GM23338 (cell line): ENCODE data around the gene NPHP4. TPM values are rescaled to one million over a fixed set of nuclear protein-coding genes. Genes with fewer than 3 reads are reported as not detected.

Source experiments
- ATAC-seq: fragments of 200-7000 bp; cut with Tn5 transposase; 3 replicates; pipeline ENCODE4 v1.9.1; 2020
- DNase-seq: peaks from one replicate; pipeline ENCODE4 v3.0.0-alpha.2; 2015; ENCODE audit warnings: low spot score
- H2AFZ ChIP-seq: fragments of 200-600 bp; sonication (generic); 2 replicates; pipeline ENCODE4 v1.8.0; 2016; ENCODE audit warnings: antibody characterized with exemption, mild to moderate bottlenecking, moderate library complexity
- H3F3A ChIP-seq: fragments of 200-600 bp; sonication (generic); replicated peaks from 2 replicates; pipeline ENCODE4 v1.8.0; 2017; ENCODE audit warnings: antibody characterized with exemption, mixed run types, low read depth
- H3K27ac ChIP-seq: fragments of 200-600 bp; sonication (generic); 2 replicates; pipeline ENCODE4 v1.6.1; 2016; ENCODE audit warnings: low read depth
- H3K27me3 ChIP-seq: fragments of 200-600 bp; sonication (generic); 2 replicates; pipeline ENCODE4 v1.8.0; 2016; ENCODE audit warnings: mild to moderate bottlenecking, mixed run types, moderate library complexity; ENCODE audit not compliant: insufficient read depth
- H3K36me3 ChIP-seq: fragments of 200-600 bp; sonication (generic); 2 replicates; pipeline ENCODE4 v1.8.0; 2016; ENCODE audit warnings: mild to moderate bottlenecking; ENCODE audit not compliant: insufficient read depth
- H3K4me1 ChIP-seq: fragments of 200-600 bp; sonication (generic); 2 replicates; pipeline ENCODE4 v1.8.0; 2016; ENCODE audit warnings: mild to moderate bottlenecking, moderate library complexity; ENCODE audit not compliant: insufficient read depth
- H3K4me2 ChIP-seq: fragments of 200-600 bp; sonication (generic); 2 replicates; pipeline ENCODE4 v1.7.1; 2017; ENCODE audit warnings: mixed run types
- H3K4me3 ChIP-seq: fragments of 200-600 bp; sonication (generic); 2 replicates; pipeline ENCODE4 v1.6.1; 2016; ENCODE audit warnings: mixed run types
- H3K79me2 ChIP-seq: fragments of 200-600 bp; sonication (generic); replicated peaks from 2 replicates; pipeline ENCODE4 v1.8.0; 2017; ENCODE audit warnings: mild to moderate bottlenecking; ENCODE audit not compliant: insufficient read depth
- H3K9me2 ChIP-seq: fragments of 200-600 bp; sonication (generic); 2 replicates; pipeline ENCODE4 v1.8.0; 2017; ENCODE audit not compliant: insufficient read depth
- H4K20me1 ChIP-seq: fragments of 200-600 bp; sonication (generic); replicated peaks from 2 replicates; pipeline ENCODE4 v1.8.0; 2017; ENCODE audit warnings: mild to moderate bottlenecking; ENCODE audit not compliant: insufficient read depth
- H3K27ac Mint-ChIP-seq: 2 replicates; pipeline ENCODE4 v1.8.0; 2020; ENCODE audit warnings: inconsistent platforms, mild to moderate bottlenecking, moderate library complexity, mixed read lengths
- H3K27me3 Mint-ChIP-seq: 3 replicates; pipeline ENCODE4 v1.8.0; 2022; ENCODE audit warnings: low read depth, mild to moderate bottlenecking, moderate library complexity, mixed read lengths, inconsistent platforms; ENCODE audit not compliant: insufficient read depth, poor library complexity
- H3K36me3 Mint-ChIP-seq: 3 replicates; pipeline ENCODE4 v1.8.0; 2021; ENCODE audit warnings: low read depth, mild to moderate bottlenecking, inconsistent platforms, moderate library complexity, mixed read lengths
- H3K4me1 Mint-ChIP-seq: 3 replicates; pipeline ENCODE4 v1.8.0; 2020; ENCODE audit warnings: mild to moderate bottlenecking, inconsistent platforms, mixed read lengths
- H3K4me3 Mint-ChIP-seq: 3 replicates; pipeline ENCODE4 v1.8.0; 2021; ENCODE audit warnings: moderate library complexity, mild to moderate bottlenecking, inconsistent platforms, mixed read lengths
- H3K9me3 Mint-ChIP-seq: 3 replicates; pipeline ENCODE4 v1.8.0; 2020; ENCODE audit warnings: moderate library complexity, mild to moderate bottlenecking, inconsistent platforms, mixed read lengths
- CREB1 ChIP-seq: fragments of 250-450 bp; sonication (Bioruptor Pico); IDR thresholded peaks from 2 replicates; pipeline ENCODE4 v1.5.0; 2020; ENCODE audit warnings: low read depth, mild to moderate bottlenecking, moderate library complexity
- ETS1 ChIP-seq: IDR thresholded peaks from 2 replicates; pipeline ENCODE4 v1.6.1; 2016; ENCODE audit warnings: antibody characterized with exemption
- EZH2 ChIP-seq: fragments of 200-600 bp; sonication (generic); IDR thresholded peaks from one replicate; pipeline ENCODE4 v1.8.0; 2017; ENCODE audit warnings: antibody characterized with exemption, mild to moderate bottlenecking, low read depth; ENCODE audit not compliant: unreplicated experiment
- EZH2phosphoT487 ChIP-seq: fragments of 200-600 bp; sonication (generic); IDR thresholded peaks from one replicate; pipeline ENCODE4 v1.8.1; 2018; ENCODE audit warnings: antibody characterized with exemption; ENCODE audit not compliant: unreplicated experiment
- JUNB ChIP-seq: IDR thresholded peaks from one replicate; pipeline ENCODE4 v1.6.1; 2016; ENCODE audit warnings: antibody characterized with exemption; ENCODE audit not compliant: unreplicated experiment
- NANOG ChIP-seq: IDR thresholded peaks from 2 replicates; pipeline ENCODE4 v1.6.1; 2016; ENCODE audit warnings: antibody characterized with exemption, borderline replicate concordance
- POLR2AphosphoS5 ChIP-seq: IDR thresholded peaks from 2 replicates; pipeline ENCODE4 v1.6.1; 2016; ENCODE audit warnings: antibody characterized with exemption, low read depth
- STAT1 ChIP-seq: IDR thresholded peaks from one replicate; pipeline ENCODE4 v1.6.1; 2016; ENCODE audit warnings: antibody characterized with exemption; ENCODE audit not compliant: unreplicated experiment
- ZNF114 ChIP-seq: fragments of 250-450 bp; sonication (Bioruptor Pico); IDR thresholded peaks from 2 replicates; pipeline ENCODE4 v1.5.0; 2020; ENCODE audit warnings: mild to moderate bottlenecking, moderate library complexity
- ZNF331 ChIP-seq: fragments of 250-450 bp; sonication (Bioruptor Pico); IDR thresholded peaks from 2 replicates; pipeline ENCODE4 v1.5.0; 2020; ENCODE audit warnings: low read depth, mild to moderate bottlenecking, moderate library complexity
- polyA plus RNA-seq: library from polyadenylated mRNA; unstranded; fragments of >200 nt; fragmentation: Nextera tagmentation; extraction: Ambion mirVana; gene quantifications from 2 replicates; pipeline ENCODE4 v1.2.1, GENCODE V29; 2016
- total RNA-seq: library from RNA; depleted of rRNA; stranded (reverse); fragments of >200 nt; shearing (Covaris generic); gene quantifications from 2 replicates; pipeline ENCODE4 v1.2.3, GENCODE V29; 2014
- TF ChIP-seq, protein P1 (sequence below), 2 experiments: fragments of 200-600 bp in 1 of 2; sonication (generic) in 1 of 2; conservative IDR thresholded peaks; 2 replicates each; pipeline versions ENCODE4 v1.5.1 to v1.6.1; 2016 to 2017; ENCODE audit warnings: antibody characterized with exemption in 2 of 2, low read depth in 2 of 2, mild to moderate bottlenecking in 2 of 2, moderate library complexity in 1 of 2
- TF ChIP-seq, protein P2 (sequence below): fragments of 250-450 bp; sonication (Bioruptor Pico); IDR thresholded peaks from 2 replicates; pipeline ENCODE4 v1.5.0; 2020; ENCODE audit warnings: mild to moderate bottlenecking, moderate library complexity
- TF ChIP-seq, protein P3 (sequence below): IDR thresholded peaks from one replicate; pipeline ENCODE4 v1.6.1; 2018; ENCODE audit warnings: antibody characterized with exemption; ENCODE audit not compliant: unreplicated experiment

Gene NPHP4
- total and polyA plus RNA-seq, 2 experiments from 2014 or later = 2.5 to 12.4 TPM

- H3K4me3 ChIP-seq = peak overlapping the region; percentile 46; the same call in 1 of the 2 replicates
- H3K4me2 ChIP-seq = peak overlapping the region; percentile 78
- no peaks in the 10 kb centered on the region for H4K20me1 ChIP-seq
- peak overlapping the region; percentile 64; the same call in 1 of the 2 replicates for H2AFZ ChIP-seq
- DNase-seq (no peak), ATAC-seq (peak; percentile 10)
- Mint-ChIP-seq H3K27me3 (peaks cover 19% of the 10 kb centered on the region), H3K27ac (peak overlapping the region; percentile 92), H3K4me3 (peak overlapping the region; percentile 64), H3K9me3 (peaks cover 17% of the 10 kb centered on the region; the same call in 2 of the 3 replicates), H3K4me1 (peaks cover 18% of the 10 kb centered on the region), H3K36me3 (peaks cover 24% of the 10 kb centered on the region)
- no peaks in the 10 kb centered on the region for H3K79me2 ChIP-seq
- TF ChIP-seq NANOG (no peak), ZNF331 (CRISPR knock-in tag) (no peak), POLR2AphosphoS5 (no peak), EZH2phosphoT487 (no peak), ZNF114 (no peak), STAT1 (no peak), CREB1 (no peak), EZH2 (no peak), JUNB (no peak), ETS1 (no peak)
- TF ChIP-seq, protein P1, sequence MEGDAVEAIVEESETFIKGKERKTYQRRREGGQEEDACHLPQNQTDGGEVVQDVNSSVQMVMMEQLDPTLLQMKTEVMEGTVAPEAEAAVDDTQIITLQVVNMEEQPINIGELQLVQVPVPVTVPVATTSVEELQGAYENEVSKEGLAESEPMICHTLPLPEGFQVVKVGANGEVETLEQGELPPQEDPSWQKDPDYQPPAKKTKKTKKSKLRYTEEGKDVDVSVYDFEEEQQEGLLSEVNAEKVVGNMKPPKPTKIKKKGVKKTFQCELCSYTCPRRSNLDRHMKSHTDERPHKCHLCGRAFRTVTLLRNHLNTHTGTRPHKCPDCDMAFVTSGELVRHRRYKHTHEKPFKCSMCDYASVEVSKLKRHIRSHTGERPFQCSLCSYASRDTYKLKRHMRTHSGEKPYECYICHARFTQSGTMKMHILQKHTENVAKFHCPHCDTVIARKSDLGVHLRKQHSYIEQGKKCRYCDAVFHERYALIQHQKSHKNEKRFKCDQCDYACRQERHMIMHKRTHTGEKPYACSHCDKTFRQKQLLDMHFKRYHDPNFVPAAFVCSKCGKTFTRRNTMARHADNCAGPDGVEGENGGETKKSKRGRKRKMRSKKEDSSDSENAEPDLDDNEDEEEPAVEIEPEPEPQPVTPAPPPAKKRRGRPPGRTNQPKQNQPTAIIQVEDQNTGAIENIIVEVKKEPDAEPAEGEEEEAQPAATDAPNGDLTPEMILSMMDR (conservative IDR thresholded peaks at IDR 0.05; ENCODE audit: low read depth in 2 of 2) = no peak
- TF ChIP-seq, protein P2, sequence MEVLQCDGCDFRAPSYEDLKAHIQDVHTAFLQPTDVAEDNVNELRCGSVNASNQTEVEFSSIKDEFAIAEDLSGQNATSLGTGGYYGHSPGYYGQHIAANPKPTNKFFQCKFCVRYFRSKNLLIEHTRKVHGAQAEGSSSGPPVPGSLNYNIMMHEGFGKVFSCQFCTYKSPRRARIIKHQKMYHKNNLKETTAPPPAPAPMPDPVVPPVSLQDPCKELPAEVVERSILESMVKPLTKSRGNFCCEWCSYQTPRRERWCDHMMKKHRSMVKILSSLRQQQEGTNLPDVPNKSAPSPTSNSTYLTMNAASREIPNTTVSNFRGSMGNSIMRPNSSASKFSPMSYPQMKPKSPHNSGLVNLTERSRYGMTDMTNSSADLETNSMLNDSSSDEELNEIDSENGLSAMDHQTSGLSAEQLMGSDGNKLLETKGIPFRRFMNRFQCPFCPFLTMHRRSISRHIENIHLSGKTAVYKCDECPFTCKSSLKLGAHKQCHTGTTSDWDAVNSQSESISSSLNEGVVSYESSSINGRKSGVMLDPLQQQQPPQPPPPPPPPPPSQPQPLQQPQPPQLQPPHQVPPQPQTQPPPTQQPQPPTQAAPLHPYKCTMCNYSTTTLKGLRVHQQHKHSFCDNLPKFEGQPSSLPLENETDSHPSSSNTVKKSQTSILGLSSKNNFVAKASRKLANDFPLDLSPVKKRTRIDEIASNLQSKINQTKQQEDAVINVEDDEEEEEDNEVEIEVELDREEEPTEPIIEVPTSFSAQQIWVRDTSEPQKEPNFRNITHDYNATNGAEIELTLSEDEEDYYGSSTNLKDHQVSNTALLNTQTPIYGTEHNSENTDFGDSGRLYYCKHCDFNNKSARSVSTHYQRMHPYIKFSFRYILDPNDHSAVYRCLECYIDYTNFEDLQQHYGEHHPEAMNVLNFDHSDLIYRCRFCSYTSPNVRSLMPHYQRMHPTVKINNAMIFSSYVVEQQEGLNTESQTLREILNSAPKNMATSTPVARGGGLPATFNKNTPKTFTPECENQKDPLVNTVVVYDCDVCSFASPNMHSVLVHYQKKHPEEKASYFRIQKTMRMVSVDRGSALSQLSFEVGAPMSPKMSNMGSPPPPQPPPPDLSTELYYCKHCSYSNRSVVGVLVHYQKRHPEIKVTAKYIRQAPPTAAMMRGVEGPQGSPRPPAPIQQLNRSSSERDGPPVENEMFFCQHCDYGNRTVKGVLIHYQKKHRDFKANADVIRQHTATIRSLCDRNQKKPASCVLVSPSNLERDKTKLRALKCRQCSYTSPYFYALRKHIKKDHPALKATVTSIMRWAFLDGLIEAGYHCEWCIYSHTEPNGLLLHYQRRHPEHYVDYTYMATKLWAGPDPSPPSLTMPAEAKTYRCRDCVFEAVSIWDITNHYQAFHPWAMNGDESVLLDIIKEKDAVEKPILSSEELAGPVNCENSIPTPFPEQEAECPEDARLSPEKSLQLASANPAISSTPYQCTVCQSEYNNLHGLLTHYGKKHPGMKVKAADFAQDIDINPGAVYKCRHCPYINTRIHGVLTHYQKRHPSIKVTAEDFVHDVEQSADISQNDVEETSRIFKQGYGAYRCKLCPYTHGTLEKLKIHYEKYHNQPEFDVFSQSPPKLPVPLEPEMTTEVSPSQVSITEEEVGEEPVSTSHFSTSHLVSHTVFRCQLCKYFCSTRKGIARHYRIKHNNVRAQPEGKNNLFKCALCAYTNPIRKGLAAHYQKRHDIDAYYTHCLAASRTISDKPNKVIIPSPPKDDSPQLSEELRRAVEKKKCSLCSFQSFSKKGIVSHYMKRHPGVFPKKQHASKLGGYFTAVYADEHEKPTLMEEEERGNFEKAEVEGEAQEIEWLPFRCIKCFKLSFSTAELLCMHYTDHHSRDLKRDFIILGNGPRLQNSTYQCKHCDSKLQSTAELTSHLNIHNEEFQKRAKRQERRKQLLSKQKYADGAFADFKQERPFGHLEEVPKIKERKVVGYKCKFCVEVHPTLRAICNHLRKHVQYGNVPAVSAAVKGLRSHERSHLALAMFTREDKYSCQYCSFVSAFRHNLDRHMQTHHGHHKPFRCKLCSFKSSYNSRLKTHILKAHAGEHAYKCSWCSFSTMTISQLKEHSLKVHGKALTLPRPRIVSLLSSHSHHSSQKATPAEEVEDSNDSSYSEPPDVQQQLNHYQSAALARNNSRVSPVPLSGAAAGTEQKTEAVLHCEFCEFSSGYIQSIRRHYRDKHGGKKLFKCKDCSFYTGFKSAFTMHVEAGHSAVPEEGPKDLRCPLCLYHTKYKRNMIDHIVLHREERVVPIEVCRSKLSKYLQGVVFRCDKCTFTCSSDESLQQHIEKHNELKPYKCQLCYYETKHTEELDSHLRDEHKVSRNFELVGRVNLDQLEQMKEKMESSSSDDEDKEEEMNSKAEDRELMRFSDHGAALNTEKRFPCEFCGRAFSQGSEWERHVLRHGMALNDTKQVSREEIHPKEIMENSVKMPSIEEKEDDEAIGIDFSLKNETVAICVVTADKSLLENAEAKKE (CRISPR knock-in tag) = no peak
- TF ChIP-seq, protein P3, sequence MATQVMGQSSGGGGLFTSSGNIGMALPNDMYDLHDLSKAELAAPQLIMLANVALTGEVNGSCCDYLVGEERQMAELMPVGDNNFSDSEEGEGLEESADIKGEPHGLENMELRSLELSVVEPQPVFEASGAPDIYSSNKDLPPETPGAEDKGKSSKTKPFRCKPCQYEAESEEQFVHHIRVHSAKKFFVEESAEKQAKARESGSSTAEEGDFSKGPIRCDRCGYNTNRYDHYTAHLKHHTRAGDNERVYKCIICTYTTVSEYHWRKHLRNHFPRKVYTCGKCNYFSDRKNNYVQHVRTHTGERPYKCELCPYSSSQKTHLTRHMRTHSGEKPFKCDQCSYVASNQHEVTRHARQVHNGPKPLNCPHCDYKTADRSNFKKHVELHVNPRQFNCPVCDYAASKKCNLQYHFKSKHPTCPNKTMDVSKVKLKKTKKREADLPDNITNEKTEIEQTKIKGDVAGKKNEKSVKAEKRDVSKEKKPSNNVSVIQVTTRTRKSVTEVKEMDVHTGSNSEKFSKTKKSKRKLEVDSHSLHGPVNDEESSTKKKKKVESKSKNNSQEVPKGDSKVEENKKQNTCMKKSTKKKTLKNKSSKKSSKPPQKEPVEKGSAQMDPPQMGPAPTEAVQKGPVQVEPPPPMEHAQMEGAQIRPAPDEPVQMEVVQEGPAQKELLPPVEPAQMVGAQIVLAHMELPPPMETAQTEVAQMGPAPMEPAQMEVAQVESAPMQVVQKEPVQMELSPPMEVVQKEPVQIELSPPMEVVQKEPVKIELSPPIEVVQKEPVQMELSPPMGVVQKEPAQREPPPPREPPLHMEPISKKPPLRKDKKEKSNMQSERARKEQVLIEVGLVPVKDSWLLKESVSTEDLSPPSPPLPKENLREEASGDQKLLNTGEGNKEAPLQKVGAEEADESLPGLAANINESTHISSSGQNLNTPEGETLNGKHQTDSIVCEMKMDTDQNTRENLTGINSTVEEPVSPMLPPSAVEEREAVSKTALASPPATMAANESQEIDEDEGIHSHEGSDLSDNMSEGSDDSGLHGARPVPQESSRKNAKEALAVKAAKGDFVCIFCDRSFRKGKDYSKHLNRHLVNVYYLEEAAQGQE = no peak
- 0 out of 2 replicates have a peak overlapping the region, but pooled peaks have one; percentile 76 for H3K27ac ChIP-seq
- 0 out of 2 replicates have a peak, but pooled peaks cover 4% of the 10 kb centered on the region for H3F3A ChIP-seq
- H3K27me3 ChIP-seq = no peaks in the 10 kb centered on the region
- H3K4me1 ChIP-seq = peaks cover 8% of the 10 kb centered on the region
- no peaks in the 10 kb centered on the region for H3K36me3 ChIP-seq
- H3K9me2 ChIP-seq = no peaks in the 10 kb centered on the region
Observed at GRCh38 chr1:5979536-5980313, 12.5 kb downstream of the NPHP4 start.
